ENCODE measurements around the gene THAP4. TPM values are rescaled to one million over a fixed set of nuclear protein-coding genes. Genes with fewer than 3 reads are reported as not detected.

Gene THAP4
- total RNA-seq, 1 experiment from 2014 or later, result 71.2 TPM

GRCh38 chr2:241560162-241560882 lies 76.6 kb downstream of the THAP4 start:
- Histone ChIP-seq H3K4me1 (ENCODE audit: control insufficient read depth in 1 of 2, insufficient read depth in 2 of 2, low read length in 2 of 2) (peaks cover 29 to 63% of the 10 kb centered on the region in 2 experiments; a peak in 3 of 4 replicates), H3K27ac (ENCODE audit: low read depth, low read length) (peak overlapping the region; percentile 95), H3K9me2 (ENCODE audit: insufficient read depth) (no peaks in the 10 kb centered on the region), H3K79me2 (ENCODE audit: insufficient read depth, low read length) (peaks cover 40% of the 10 kb centered on the region), H3K27me3 (ENCODE audit: insufficient read depth, low read length) (no peaks in the 10 kb centered on the region), H4K20me1 (ENCODE audit: insufficient read depth) (no peaks in the 10 kb centered on the region), H3K4me2 (ENCODE audit: low read length) (peak overlapping the region; percentile 97), H3K4me3 (replicated peaks in 1 of 2; ENCODE audit: low read depth in 1 of 2, low read length in 2 of 2) (peak overlapping the region; percentile 67 to 79), H2AFZ (ENCODE audit: low read depth, low read length, poor library complexity, severe bottlenecking) (no peak overlapping the region), H3K9me3 (ENCODE audit: control insufficient read depth in 1 of 2, insufficient read depth in 1 of 2, low read depth in 1 of 2, low read length in 2 of 2) (no peaks in the 10 kb centered on the region), H3K36me3 (ENCODE audit: control insufficient read depth in 1 of 2, insufficient read depth in 2 of 2, low read length in 2 of 2) (peaks cover 4 to 13% of the 10 kb centered on the region in 2 experiments; a peak in 3 of 4 replicates), H3K9ac (ENCODE audit: low read length) (peak overlapping the region; percentile 87)
- ChIA-PET POLR2A (no interaction called here), CTCF (no interaction called here), RAD21 (ENCODE audit: low non-redundant PET in 1 of 2, low total read pairs in 2 of 2, uncharacterized antibody in 2 of 2, unreplicated experiment in 2 of 2) (no interaction called here)
- DNase-seq (ENCODE audit: low read depth, low spot score) (no peak), ATAC-seq (no peak)
- BruUV-seq (replicated peaks), result TSS peak; percentile 83
- intact Hi-C loops (cut with micrococcal nuclease), result no loop called here
- TF ChIP-seq REST (IDR thresholded peaks at IDR 0.05; ENCODE audit: low read depth) (no peak), ZBTB33 (IDR thresholded peaks at IDR 0.05; ENCODE audit: extremely low read depth, insufficient replicate concordance, low read length) (no peak), ELF1 (IDR thresholded peaks at IDR 0.05; ENCODE audit: borderline replicate concordance, low read depth) (no peak), ZFX (IDR thresholded peaks at IDR 0.05) (no peak), ZNF274 (IDR thresholded peaks at IDR 0.05; ENCODE audit: low read depth, low read length) (no peak), EZH2 (IDR thresholded peaks at IDR 0.05) (no peak)

Data from HCT116 (cell line).